Endodermal cell (in vitro differentiated cells): ENCODE data around the gene FMO5. TPM values are rescaled to one million over a fixed set of nuclear protein-coding genes. Genes with fewer than 3 reads are reported as not detected.

Experiments
- DNase-seq: peaks from one replicate; pipeline ENCODE4 v3.0.0-alpha.2; 2017
- H3K27ac ChIP-seq: 2 replicates; pipeline ENCODE4 v1.5.1; 2013; ENCODE audit warnings: mild to moderate bottlenecking, low read depth, low read length, moderate library complexity
- H3K27me3 ChIP-seq: 2 replicates; pipeline ENCODE4 v1.6.1; 2013; ENCODE audit warnings: mild to moderate bottlenecking, low read length, moderate library complexity; ENCODE audit not compliant: insufficient read depth, control insufficient read depth, poor library complexity, severe bottlenecking
- H3K36me3 ChIP-seq: 2 replicates; pipeline ENCODE4 v1.7.0; 2013; ENCODE audit warnings: mild to moderate bottlenecking, low read length, moderate library complexity; ENCODE audit not compliant: control insufficient read depth, insufficient read depth
- H3K4me1 ChIP-seq: one replicate; pipeline ENCODE4 v1.7.0; 2013; ENCODE audit warnings: low read length; ENCODE audit not compliant: control insufficient read depth, insufficient read depth
- H3K4me3 ChIP-seq: 2 replicates; pipeline ENCODE4 v1.5.1; 2013; ENCODE audit warnings: mild to moderate bottlenecking, low read length, moderate library complexity
- H3K9ac ChIP-seq: 2 replicates; pipeline ENCODE4 v1.6.1; 2013; ENCODE audit warnings: mild to moderate bottlenecking, low read length, moderate library complexity; ENCODE audit not compliant: poor library complexity, severe bottlenecking; ENCODE audit errors: extremely low read depth
- H3K9me3 ChIP-seq: 2 replicates; pipeline ENCODE4 v1.6.1; 2013; ENCODE audit warnings: mild to moderate bottlenecking, low read length, moderate library complexity; ENCODE audit not compliant: control insufficient read depth
- H3K27ac Mint-ChIP-seq: 2 replicates; pipeline ENCODE4 v1.8.0; 2020; ENCODE audit warnings: mixed read lengths
- H3K27me3 Mint-ChIP-seq: 2 replicates; pipeline ENCODE4 v1.8.0; 2021; ENCODE audit warnings: mild to moderate bottlenecking, mixed read lengths; ENCODE audit not compliant: insufficient read depth
- H3K36me3 Mint-ChIP-seq: 2 replicates; pipeline ENCODE4 v1.8.0; 2020; ENCODE audit warnings: low read depth, mixed read lengths
- H3K4me1 Mint-ChIP-seq: 2 replicates; pipeline ENCODE4 v1.8.0; 2020; ENCODE audit warnings: mixed read lengths
- H3K4me3 Mint-ChIP-seq: 2 replicates; pipeline ENCODE4 v1.8.0; 2020; ENCODE audit warnings: mild to moderate bottlenecking, moderate library complexity, mixed read lengths
- H3K9me3 Mint-ChIP-seq: 2 replicates; pipeline ENCODE4 v1.8.0; 2020; ENCODE audit warnings: mild to moderate bottlenecking, mixed read lengths
- WGBS, 2 experiments: methylation state at CpG; one replicate each; pipeline versions ENCODE4 v1.1.5 to v1.1.7; 2013; ENCODE audit warnings: missing lambda C conversion rate in 2 of 2, mixed read lengths in 1 of 2; ENCODE audit not compliant: insufficient coverage in 1 of 2, insufficient read length in 1 of 2; 5-methylcytosine and 5-hydroxymethylcytosine counted together
- total RNA-seq, 2 donors: library from RNA; stranded (reverse); fragmentation: NEBNext Ultra II Directional in 1 of 2; extraction: Animal tissue kit (Norgen Biotek cat#: 25700) in 1 of 2; gene quantifications; 2 replicates in 1 of 2; 3 replicates in 1 of 2; pipeline ENCODE4 v1.2.1, GENCODE V29; 2021
- TF ChIP-seq, protein P1 (sequence below): fragments of 200-600 bp; sonication (generic); conservative IDR thresholded peaks from 2 replicates; pipeline ENCODE4 v1.5.0; 2021; ENCODE audit warnings: antibody characterized with exemption, mild to moderate bottlenecking

The FMO5 gene
- total RNA-seq, 2 donors from 2014 or later: 13.9 to 14.1 TPM

GRCh38 chr1:147238925-147239820 lies 14.0 kb upstream of the FMO5 start:
- Mint-ChIP-seq H3K27me3 (peaks cover 5% of the 10 kb centered on the region), H3K9me3 (peaks cover 20% of the 10 kb centered on the region), H3K27ac (peak overlapping the region; percentile 91), H3K4me1 (peaks cover 48% of the 10 kb centered on the region), H3K4me3 (peak overlapping the region; percentile 7), H3K36me3 (peaks cover 11% of the 10 kb centered on the region)
- Histone ChIP-seq H3K36me3 (no peaks in the 10 kb centered on the region), H3K4me1 (no peaks in the 10 kb centered on the region), H3K9ac (no peak overlapping the region), H3K9me3 (peaks cover 35% of the 10 kb centered on the region), H3K4me3 (no peak overlapping the region), H3K27ac (no peak overlapping the region), H3K27me3 (no peaks in the 10 kb centered on the region)
- WGBS, 2 experiments: 88 to 96% methylated on average over 8 to 11 of the region's 11 CpGs
- DNase-seq: no peak
- TF ChIP-seq, protein P1, sequence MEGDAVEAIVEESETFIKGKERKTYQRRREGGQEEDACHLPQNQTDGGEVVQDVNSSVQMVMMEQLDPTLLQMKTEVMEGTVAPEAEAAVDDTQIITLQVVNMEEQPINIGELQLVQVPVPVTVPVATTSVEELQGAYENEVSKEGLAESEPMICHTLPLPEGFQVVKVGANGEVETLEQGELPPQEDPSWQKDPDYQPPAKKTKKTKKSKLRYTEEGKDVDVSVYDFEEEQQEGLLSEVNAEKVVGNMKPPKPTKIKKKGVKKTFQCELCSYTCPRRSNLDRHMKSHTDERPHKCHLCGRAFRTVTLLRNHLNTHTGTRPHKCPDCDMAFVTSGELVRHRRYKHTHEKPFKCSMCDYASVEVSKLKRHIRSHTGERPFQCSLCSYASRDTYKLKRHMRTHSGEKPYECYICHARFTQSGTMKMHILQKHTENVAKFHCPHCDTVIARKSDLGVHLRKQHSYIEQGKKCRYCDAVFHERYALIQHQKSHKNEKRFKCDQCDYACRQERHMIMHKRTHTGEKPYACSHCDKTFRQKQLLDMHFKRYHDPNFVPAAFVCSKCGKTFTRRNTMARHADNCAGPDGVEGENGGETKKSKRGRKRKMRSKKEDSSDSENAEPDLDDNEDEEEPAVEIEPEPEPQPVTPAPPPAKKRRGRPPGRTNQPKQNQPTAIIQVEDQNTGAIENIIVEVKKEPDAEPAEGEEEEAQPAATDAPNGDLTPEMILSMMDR: no peak

- H3K9me3 Mint-ChIP-seq: peaks cover 29% of the 10 kb centered on the region
Observed at GRCh38 chr1:147238053-147238902, 13.1 kb upstream of the FMO5 start.

More at GRCh38 chr1:147238053-147238902, 13.1 kb upstream of the FMO5 start:
- DNase-seq: no peak
- peaks cover 44% of the 10 kb centered on the region for H3K4me1 Mint-ChIP-seq
- H3K4me3 ChIP-seq: no peak overlapping the region
- TF ChIP-seq, protein P1: no peak
- 85 to 100% methylated on average over 1 to 3 of the region's 3 CpGs for WGBS, 2 experiments
- H3K4me1 ChIP-seq: no peaks in the 10 kb centered on the region
- no peak overlapping the region for H3K9ac ChIP-seq
- peaks cover 13% of the 10 kb centered on the region for H3K36me3 Mint-ChIP-seq
- no peak overlapping the region for H3K27ac ChIP-seq
- peaks cover 5% of the 10 kb centered on the region for H3K27me3 Mint-ChIP-seq
- peak overlapping the region; percentile 59 for H3K27ac Mint-ChIP-seq
- H3K36me3 ChIP-seq: no peaks in the 10 kb centered on the region
- H3K4me3 Mint-ChIP-seq: peak overlapping the region; percentile 7
- no peaks in the 10 kb centered on the region for H3K27me3 ChIP-seq
- peaks cover 37% of the 10 kb centered on the region for H3K9me3 ChIP-seq
